Smooth muscle cell (in vitro differentiated cells): ENCODE results near the gene BSND. TPM values are rescaled to one million over a fixed set of nuclear protein-coding genes. Genes with fewer than 3 reads are reported as not detected.

Source experiments
- DNase-seq: peaks from one replicate; lab custom pipeline; 2025; ENCODE audit not compliant: unreplicated experiment; lab: John Stamatoyannopoulos, UW
- H2AFZ ChIP-seq: fragments of 200-600 bp; sonication (generic); 2 replicates; pipeline ENCODE4 v1.6.0; 2016; ENCODE audit warnings: antibody characterized with exemption, low read depth, mild to moderate bottlenecking
- H3F3A ChIP-seq: fragments of 200-600 bp; sonication (generic); 2 replicates; pipeline ENCODE4 v1.6.0; 2017; ENCODE audit warnings: antibody characterized with exemption, low read depth
- H3K27ac ChIP-seq: fragments of 200-600 bp; sonication (generic); 2 replicates; pipeline ENCODE4 v1.5.1; 2016; ENCODE audit warnings: low read depth, mild to moderate bottlenecking
- H3K27me3 ChIP-seq: fragments of 200-600 bp; sonication (generic); 2 replicates; pipeline ENCODE4 v1.6.1; 2016; ENCODE audit warnings: low read depth, mild to moderate bottlenecking
- H3K36me3 ChIP-seq: fragments of 200-600 bp; sonication (generic); 2 replicates; pipeline ENCODE4 v1.5.1; 2016; ENCODE audit warnings: low read depth
- H3K4me1 ChIP-seq: fragments of 200-600 bp; sonication (generic); 2 replicates; pipeline ENCODE4 v1.5.1; 2016; ENCODE audit warnings: low read depth
- H3K4me2 ChIP-seq: fragments of 200-600 bp; sonication (generic); 2 replicates; pipeline ENCODE4 v1.6.0; 2016; ENCODE audit warnings: mild to moderate bottlenecking
- H3K4me3 ChIP-seq: fragments of 200-600 bp; sonication (generic); 2 replicates; pipeline ENCODE4 v1.5.1; 2016; ENCODE audit warnings: mild to moderate bottlenecking
- H3K79me2 ChIP-seq: fragments of 200-600 bp; sonication (generic); 2 replicates; pipeline ENCODE4 v1.6.0; 2016; ENCODE audit warnings: low read depth, mild to moderate bottlenecking
- H3K9ac ChIP-seq: fragments of 200-600 bp; sonication (generic); 2 replicates; pipeline ENCODE4 v1.6.0; 2016; ENCODE audit warnings: low read depth
- H3K9me3 ChIP-seq: fragments of 200-600 bp; sonication (generic); replicated peaks from 2 replicates; pipeline ENCODE4 v1.5.1; 2016; ENCODE audit warnings: low read depth
- H4K20me1 ChIP-seq: fragments of 200-600 bp; sonication (generic); 2 replicates; pipeline ENCODE4 v1.6.0; 2016; ENCODE audit warnings: low read depth
- CTCF ChIP-seq: fragments of 200-600 bp; sonication (generic); IDR thresholded peaks from 2 replicates; pipeline ENCODE4 v1.5.1; 2017; ENCODE audit warnings: borderline replicate concordance, mild to moderate bottlenecking, antibody characterized with exemption; ENCODE audit not compliant: insufficient read depth, poor library complexity, severe bottlenecking
- WGBS: methylation state at CpG from one replicate; pipeline ENCODE4 v1.1.7; 2016; ENCODE audit warnings: low lambda C conversion rate; 5-methylcytosine and 5-hydroxymethylcytosine counted together
- polyA plus RNA-seq: library from polyadenylated mRNA; unstranded; fragments of >200 nt; fragmentation: Nextera tagmentation; extraction: Ambion mirVana; gene quantifications from 2 replicates; pipeline ENCODE4 v1.2.1, GENCODE V29; 2016
- total RNA-seq: library from RNA; depleted of rRNA; stranded (reverse); fragments of >200 nt; gene quantifications from 2 replicates; pipeline ENCODE4 v1.2.3, GENCODE V29; 2014

Gene BSND
- total and polyA plus RNA-seq, 2 experiments from 2014 or later = not detected

GRCh38 chr1:54987919-54988705, 10.6 kb upstream of the BSND start:
- Histone ChIP-seq H2AFZ (no peak overlapping the region), H3K4me2 (no peak overlapping the region), H3F3A (no peaks in the 10 kb centered on the region), H3K36me3 (no peaks in the 10 kb centered on the region), H3K27ac (no peak overlapping the region), H3K9me3 (no peaks in the 10 kb centered on the region), H3K9ac (no peak overlapping the region), H3K4me1 (no peaks in the 10 kb centered on the region), H3K27me3 (peaks cover 16% of the 10 kb centered on the region), H4K20me1 (no peaks in the 10 kb centered on the region), H3K79me2 (no peaks in the 10 kb centered on the region), H3K4me3 (no peak overlapping the region)
- DNase-seq = no peak
- 90% methylated on average over 8 of the region's 8 CpGs for WGBS
- TF ChIP-seq CTCF = no peak

GRCh38 chr1:54988975-54989374, 9.8 kb upstream of the BSND start:
- Histone ChIP-seq H2AFZ (no peak overlapping the region), H3F3A (no peaks in the 10 kb centered on the region), H3K27me3 (peaks cover 8% of the 10 kb centered on the region), H3K27ac (no peak overlapping the region), H3K36me3 (no peaks in the 10 kb centered on the region), H3K4me3 (no peak overlapping the region), H3K9ac (no peak overlapping the region), H3K4me2 (no peak overlapping the region), H3K4me1 (no peaks in the 10 kb centered on the region), H3K79me2 (no peaks in the 10 kb centered on the region), H4K20me1 (no peaks in the 10 kb centered on the region), H3K9me3 (no peaks in the 10 kb centered on the region)
- 93% methylated on average over 4 of the region's 4 CpGs for WGBS
- TF ChIP-seq CTCF = no peak
- no peak for DNase-seq

- Histone ChIP-seq H3K4me3 (no peak overlapping the region), H3K9ac (no peak overlapping the region)
- DNase-seq = no peak
Observed at GRCh38 chr1:54989473-54989872, 9.3 kb upstream of the BSND start.

More at GRCh38 chr1:54989473-54989872, 9.3 kb upstream of the BSND start:
- H3K36me3 ChIP-seq = no peaks in the 10 kb centered on the region
- no peak overlapping the region for H3K27ac ChIP-seq
- H3K4me2 ChIP-seq = no peak overlapping the region
- no peak overlapping the region for H2AFZ ChIP-seq
- TF ChIP-seq CTCF = no peak
- no peaks in the 10 kb centered on the region for H3K4me1 ChIP-seq
- no peaks in the 10 kb centered on the region for H3F3A ChIP-seq
- no peaks in the 10 kb centered on the region for H3K9me3 ChIP-seq
- H3K27me3 ChIP-seq = peaks cover 9% of the 10 kb centered on the region
- no peaks in the 10 kb centered on the region for H4K20me1 ChIP-seq
- 97% methylated on average over 8 of the region's 8 CpGs for WGBS
- no peaks in the 10 kb centered on the region for H3K79me2 ChIP-seq
